GM03348 (cell line): ENCODE results near the gene LPAR1.

Experiments
- DNase-seq: peaks from one replicate; pipeline ENCODE4 v3.0.0; 2012; ENCODE audit warnings: low spot score

LPAR1 gene

DNA sequence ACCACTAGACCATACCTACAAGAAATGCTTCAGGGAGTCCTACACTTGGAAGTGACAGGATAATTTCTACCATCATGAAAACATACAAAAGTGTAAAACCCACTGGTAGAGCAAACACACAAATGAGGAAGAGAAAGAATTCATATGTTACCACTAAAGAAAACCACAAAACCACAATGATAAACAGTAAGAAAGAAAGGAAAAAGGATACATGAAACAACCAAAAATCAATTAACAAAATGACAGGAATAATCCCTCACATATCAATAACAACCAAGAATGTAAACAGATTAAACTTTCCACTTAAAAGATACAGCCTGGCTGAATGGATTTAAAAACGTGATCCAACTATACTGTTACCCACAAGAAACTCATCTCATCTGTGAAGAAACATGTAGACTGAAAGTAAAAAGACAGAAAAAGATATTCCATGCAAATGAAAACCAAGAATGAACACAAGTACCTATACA, 83.4 kb downstream of the LPAR1 start:
- no peak for DNase-seq

DNA sequence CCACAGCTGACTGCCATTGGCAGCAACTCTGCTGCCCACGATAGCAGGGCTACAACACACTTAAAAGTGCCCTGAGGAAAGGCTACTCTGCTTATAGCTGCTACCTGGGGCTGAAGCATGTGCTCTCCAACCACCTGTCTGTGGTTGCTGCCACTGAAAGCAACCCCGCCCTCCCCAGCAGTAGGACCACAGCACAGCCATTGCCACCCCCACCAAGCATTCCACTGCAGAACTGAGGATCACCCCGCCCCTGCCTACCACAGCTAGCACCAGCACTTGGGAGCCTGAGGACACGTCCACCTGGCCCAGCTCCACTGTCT, 85.8 kb downstream of the LPAR1 start:
- DNase-seq: no peak

GRCh38 chr9:110951805-110952539, 86.3 kb downstream of the LPAR1 start:
- no peak for DNase-seq

DNA sequence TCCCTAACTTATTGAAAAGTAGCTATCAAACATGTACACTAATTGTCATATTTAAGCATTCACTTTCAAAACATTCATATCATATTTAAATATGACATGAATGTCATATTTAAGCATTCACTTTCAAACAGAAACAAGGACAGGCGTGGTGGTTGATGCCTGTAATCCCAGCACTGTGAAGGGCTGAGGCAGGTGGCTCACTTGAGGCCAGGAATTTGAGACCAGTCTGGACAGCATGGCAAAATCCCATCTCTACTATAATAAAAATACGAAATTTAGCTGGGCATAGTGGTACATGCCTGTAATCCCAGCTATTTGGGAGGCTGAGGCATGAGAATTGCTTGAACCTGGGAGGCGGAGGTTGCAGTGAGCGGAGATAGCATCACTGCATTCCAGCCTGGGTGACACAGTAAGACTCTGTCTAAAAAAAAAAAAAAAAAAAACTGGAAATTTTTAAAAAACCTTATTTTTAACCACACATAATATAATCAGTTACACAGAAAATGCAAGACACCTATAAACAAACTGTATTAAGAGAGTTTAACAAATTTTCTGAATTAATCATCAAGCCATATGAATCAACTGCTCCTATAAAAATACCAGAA, 88.1 kb downstream of the LPAR1 start:
- DNase-seq: no peak

DNA sequence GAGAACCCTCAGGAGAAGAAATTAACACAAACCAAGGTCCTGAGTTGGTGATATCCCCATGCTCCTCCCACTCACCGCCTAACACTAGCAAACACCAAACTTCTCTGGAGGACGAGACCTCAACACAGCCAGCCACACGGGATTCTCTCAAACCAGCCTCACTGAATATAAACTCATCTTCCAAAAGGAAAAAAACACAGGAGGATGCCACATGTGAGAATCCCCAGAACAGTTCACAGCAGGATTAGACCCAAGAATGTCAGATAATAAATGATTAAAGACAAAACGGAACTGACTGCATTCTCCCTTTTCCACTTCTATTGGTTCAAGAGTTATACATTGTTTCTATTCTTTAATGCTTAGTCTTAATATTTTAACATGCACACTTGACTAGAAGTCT, 89.2 kb downstream of the LPAR1 start:
- DNase-seq: no peak

DNA sequence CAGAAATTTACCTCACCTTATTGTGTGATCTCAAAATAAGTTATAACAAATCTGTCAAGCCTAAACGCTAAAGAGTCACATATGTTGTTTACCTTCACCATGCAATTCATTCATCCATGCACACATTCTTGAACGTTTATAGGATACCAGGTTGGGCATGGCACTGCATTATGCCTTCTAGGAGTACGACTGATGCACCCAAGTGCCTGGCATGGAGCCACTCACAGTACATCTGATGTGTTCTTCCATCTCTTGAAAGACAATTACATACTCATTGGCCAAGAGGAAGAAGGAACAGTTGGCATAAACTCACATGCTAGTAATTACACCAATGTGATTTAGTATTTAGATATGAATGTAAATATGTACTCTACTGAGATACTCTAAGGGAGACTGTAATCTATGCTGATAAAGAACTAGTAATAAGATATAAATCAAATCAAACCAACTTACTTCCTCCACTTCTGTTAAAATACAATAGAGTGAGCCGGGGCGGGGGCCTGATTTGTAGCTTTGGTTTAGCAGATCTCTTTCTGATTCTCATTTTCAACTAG, 90.7 kb downstream of the LPAR1 start:
- DNase-seq: no peak

- DNase-seq: peak; percentile 58
Observed at GRCh38 chr9:110942522-110942921, 95.7 kb downstream of the LPAR1 start.

GRCh38 chr9:110940951-110941557, 97.2 kb downstream of the LPAR1 start:
- DNase-seq: no peak

DNA sequence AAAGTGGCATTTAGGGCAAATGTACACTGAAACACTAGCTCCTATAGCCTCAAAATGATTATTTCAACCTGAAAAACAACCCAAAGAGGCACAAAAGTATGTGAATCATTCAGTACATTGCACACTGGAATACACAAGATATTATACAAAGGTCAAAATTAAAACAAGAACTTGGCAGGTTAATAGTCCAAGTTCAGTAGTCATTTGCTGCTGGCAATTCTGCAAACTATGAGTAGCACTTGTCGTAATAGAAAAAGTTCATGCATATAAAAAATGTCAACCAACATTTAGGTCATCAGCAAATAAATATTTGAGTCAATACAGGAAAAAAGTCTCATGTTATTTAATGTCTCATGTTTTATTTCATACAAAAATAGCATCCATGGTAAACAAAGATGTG, 98.7 kb downstream of the LPAR1 start:
- DNase-seq: no peak

DNA sequence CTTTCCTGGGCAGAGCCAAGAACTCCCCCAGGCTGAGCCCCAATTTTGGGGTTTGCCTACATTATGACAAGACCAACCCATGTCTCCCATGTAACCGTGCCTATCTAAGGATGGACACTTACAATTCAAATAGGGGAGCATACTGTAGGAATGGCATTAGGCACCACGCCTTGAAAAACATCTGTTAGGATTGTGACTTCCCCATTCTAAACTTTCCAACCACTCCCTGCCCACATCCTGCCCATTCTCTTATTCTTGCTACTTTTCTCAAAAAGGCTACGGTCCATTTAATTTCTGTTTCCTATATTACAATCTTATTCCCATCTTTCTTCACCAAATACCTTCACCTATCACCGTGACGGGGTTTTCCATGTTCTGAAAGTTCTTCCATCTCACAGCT, 99.2 kb downstream of the LPAR1 start:
- no peak for DNase-seq

GRCh38 chr9:110938242-110938641, 100.0 kb downstream of the LPAR1 start:
- DNase-seq: no peak

DNA sequence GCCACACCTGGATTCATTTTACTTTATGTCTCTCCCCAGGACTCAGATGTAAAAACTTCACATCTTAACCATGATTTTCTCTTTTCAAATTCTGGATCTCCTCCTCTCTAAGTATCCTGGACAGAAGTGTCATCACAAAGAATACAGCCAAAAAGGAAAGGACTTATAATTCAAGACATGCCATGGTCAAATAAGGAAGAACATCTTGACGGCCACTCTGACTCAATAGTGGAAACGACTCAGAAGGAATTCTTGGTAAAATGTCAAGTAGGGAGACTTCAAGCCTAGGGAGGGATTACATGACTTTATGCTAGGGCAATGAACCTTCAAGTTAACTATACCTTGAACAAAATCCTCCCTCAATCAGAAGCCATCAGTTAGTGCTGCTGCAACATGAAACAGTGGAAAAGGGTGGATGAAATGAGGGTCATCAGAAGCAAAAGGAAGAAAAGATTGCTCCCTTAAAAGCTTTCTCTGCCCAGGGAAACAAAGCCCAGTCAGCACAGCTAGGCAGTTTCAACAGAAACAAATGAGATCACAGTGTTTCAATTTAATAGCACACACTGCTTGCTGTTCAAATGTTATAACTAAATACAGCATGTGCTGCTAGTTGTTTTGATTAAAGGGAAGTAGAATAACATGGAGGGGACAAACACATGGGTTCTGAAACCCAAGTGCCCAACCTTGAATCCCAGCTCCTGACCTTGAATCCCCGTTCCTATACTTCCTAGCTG, 101.4 kb downstream of the LPAR1 start:
- peak; percentile 74 for DNase-seq

- DNase-seq: no peak
Observed at GRCh38 chr9:110936237-110936636, 102.0 kb downstream of the LPAR1 start.

GRCh38 chr9:110935829-110936228, 102.4 kb downstream of the LPAR1 start:
- no peak for DNase-seq

GRCh38 chr9:110933350-110934001, 104.8 kb downstream of the LPAR1 start:
- no peak for DNase-seq

GRCh38 chr9:110932863-110933262, 105.4 kb downstream of the LPAR1 start:
- no peak for DNase-seq

- DNase-seq: no peak
Observed at GRCh38 chr9:110928599-110928998, 109.7 kb downstream of the LPAR1 start.

DNA sequence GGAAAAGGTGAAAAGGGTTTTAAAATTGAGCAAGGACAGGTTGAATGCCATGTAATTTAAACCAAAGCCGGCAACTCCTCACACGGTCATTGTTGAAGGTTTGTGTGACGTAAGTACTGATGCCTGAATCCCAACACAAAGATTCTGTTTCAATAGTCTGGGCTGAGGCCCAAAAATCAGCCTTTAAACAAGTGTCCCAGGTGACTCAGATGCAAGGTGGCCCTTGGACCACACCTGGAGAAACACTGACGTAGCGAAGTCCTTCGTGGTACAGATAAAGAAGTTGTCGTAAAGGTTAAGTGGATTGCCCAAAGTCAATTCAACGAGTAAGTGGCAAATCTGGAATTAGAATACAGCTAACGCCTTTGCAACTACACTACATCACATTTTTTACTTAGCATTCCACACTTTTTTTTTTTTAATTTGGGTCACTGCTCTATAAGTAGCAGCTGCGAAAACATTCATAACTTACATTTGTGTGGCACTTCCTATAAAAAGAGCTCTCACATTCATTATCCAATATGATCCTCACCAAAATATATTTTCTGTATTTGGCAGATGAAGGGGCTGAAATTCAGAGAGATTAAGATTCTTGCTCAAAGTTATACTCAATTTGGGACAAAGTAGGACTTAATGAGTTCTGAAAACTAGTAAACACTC, 111.3 kb downstream of the LPAR1 start:
- DNase-seq: no peak

GRCh38 chr9:110923601-110924000, 114.7 kb downstream of the LPAR1 start:
- DNase-seq: no peak

DNA sequence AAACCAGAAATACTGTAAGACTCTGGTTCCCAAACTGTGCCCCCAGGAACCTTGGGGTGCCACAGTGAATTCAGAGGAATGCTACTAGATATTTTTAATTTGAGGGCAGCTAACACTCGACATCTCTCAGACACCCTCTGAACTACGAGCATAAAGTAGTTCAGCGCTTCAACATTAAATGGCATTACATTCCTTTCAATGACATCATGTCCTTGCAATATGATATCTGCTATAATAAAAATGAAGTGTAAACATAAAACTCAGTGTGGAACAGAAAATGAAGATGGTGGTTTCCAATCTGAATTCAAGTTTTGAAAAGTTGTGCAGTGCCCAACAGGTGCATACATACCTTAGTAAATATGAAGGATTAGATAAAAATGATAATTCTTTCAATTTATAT, 116.1 kb downstream of the LPAR1 start:
- DNase-seq: no peak

DNA sequence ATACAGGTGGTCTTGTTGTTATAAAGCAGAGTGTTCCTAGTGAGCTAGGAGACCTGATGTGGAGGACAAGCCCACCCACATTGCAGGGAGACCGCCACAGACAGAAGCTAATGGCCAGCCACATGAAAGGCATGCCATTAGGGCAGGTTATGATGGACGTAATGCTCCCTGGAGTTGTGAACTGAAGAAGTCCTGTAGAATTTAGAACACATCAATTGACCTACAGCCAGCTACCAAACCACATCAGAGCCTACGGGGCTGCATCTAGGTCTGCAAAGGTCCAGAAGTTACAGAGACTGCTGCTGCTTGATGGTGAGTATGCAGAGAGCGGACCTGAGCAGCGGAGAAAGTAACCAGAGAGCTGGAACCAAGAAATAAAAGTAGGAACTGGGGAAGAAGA, 116.6 kb downstream of the LPAR1 start:
- no peak for DNase-seq

GRCh38 chr9:110919609-110920008, 118.7 kb downstream of the LPAR1 start:
- DNase-seq: peak; percentile 67
